Upper lobe of left lung (tissue), 4 donors: Measurements from ENCODE around the gene BPI.

Experiments used
- POLR2A ChIP-seq, 4 donors: fragments of 450-650 bp; IDR thresholded peaks; one replicate each; pipeline ENCODE4 v1.5.1; 2016 to 2017; ENCODE audit warnings: antibody characterized with exemption in 4 of 4, mild to moderate bottlenecking in 2 of 4
- TF ChIP-seq, protein P1 (sequence below), 6 experiments: fragments of 450-650 bp in 4 of 6; fragments of 200-600 bp in 2 of 6; sonication (generic) in 2 of 6; IDR thresholded peaks; one replicate each; pipeline ENCODE4 v1.5.1; 2016 to 2019; ENCODE audit warnings: antibody characterized with exemption in 6 of 6

DNA sequence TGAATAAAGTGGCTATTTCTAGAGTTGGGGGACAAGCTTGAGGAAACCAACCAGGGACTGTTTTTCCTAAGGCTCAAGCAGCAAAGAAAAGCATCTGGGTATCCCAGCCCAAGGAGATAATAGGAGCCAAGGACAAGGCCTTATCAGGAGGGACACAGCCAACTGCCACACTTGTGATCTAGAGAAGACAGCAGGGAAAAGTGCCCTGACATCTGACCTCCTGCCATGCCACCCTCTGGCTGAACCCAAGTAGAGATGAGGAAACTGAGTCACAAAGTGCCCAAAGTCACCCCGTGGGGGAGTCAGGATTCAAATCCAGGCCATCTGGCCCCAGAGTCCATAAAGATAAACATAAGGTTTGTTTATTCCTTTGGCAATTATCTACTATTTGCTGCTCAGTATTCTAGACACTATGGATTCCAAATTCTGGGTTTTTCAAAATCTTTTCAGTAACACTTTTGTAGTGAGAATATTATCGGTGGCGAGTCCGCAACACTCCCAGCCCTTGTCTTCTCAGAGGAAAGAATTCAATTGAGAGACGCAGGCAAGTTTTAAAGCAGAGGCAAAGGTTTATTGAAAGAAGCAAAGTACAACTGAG is 38.9 kb downstream of the BPI start:
- TF ChIP-seq, protein P1, sequence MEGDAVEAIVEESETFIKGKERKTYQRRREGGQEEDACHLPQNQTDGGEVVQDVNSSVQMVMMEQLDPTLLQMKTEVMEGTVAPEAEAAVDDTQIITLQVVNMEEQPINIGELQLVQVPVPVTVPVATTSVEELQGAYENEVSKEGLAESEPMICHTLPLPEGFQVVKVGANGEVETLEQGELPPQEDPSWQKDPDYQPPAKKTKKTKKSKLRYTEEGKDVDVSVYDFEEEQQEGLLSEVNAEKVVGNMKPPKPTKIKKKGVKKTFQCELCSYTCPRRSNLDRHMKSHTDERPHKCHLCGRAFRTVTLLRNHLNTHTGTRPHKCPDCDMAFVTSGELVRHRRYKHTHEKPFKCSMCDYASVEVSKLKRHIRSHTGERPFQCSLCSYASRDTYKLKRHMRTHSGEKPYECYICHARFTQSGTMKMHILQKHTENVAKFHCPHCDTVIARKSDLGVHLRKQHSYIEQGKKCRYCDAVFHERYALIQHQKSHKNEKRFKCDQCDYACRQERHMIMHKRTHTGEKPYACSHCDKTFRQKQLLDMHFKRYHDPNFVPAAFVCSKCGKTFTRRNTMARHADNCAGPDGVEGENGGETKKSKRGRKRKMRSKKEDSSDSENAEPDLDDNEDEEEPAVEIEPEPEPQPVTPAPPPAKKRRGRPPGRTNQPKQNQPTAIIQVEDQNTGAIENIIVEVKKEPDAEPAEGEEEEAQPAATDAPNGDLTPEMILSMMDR (IDR thresholded peaks at IDR 0.05), result no peak
- no peak for TF ChIP-seq POLR2A (IDR thresholded peaks at IDR 0.05)
